ENCODE measurements around the gene TBC1D3C.
"Not testable (repeated sequence)": the region's sequence is repeated elsewhere in the genome, so short reads cannot be mapped to it uniquely, and the experiment has no call there.

TBC1D3C gene

DNA sequence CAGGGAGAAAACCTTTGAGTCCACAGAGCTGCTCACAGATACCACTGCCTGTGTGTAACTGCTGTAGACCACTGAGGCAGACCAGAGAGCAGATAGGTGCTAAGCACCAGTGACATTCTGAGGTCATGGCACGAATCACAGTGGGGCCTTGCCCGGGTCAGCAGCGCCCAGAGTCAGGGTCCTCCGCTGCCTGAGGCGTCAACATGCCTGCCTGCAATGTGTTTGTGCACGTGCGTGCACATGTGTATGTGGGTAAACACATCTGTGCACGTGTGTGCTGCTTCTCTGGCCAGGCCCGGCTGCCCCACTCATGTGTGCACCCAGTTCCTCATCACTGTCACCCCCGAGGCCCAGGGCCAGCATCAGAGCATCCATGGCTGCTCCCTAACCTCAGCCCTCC is at the start of gene TBC1D3C:
TBC1D3C (minus strand) TSS at position 101 of the 400 bp plus-strand sequence. CDS start 1,568 bp downstream, outside the sequence.
- not testable (repeated sequence) for H3K4me2 ChIP-seq, H4K20me1 ChIP-seq, H3K9me3 ChIP-seq, H3K4me3 ChIP-seq, H3K36me3 ChIP-seq, H3K27me3 ChIP-seq, H3K27ac ChIP-seq, H3K9ac ChIP-seq, H3K4me1 ChIP-seq

DNA sequence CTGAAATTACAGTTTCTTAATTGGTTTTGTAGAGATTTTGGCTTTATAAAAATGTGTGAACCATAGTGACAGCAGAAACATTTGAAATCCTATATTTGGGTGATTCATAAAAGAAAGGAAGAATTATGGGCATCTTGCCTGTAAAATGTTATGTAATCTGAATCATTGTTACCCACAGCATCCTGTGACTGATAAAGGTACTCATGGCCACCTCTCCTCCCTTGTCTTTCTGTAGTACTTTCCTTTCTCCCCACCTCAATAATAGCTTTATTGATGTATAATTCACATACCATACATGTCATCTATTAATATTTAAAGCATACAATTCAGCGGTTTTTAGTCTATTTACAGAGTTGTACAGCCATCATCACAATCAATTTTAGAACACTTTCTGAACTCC is 30.8 kb upstream of the TBC1D3C start:
- not testable (repeated sequence) for H3K4me3 ChIP-seq, H4K20me1 ChIP-seq, H3K4me1 ChIP-seq, H3K4me2 ChIP-seq, H3K9ac ChIP-seq, H3K9me3 ChIP-seq, H3K36me3 ChIP-seq, H3K27me3 ChIP-seq, H3K27ac ChIP-seq

DNA sequence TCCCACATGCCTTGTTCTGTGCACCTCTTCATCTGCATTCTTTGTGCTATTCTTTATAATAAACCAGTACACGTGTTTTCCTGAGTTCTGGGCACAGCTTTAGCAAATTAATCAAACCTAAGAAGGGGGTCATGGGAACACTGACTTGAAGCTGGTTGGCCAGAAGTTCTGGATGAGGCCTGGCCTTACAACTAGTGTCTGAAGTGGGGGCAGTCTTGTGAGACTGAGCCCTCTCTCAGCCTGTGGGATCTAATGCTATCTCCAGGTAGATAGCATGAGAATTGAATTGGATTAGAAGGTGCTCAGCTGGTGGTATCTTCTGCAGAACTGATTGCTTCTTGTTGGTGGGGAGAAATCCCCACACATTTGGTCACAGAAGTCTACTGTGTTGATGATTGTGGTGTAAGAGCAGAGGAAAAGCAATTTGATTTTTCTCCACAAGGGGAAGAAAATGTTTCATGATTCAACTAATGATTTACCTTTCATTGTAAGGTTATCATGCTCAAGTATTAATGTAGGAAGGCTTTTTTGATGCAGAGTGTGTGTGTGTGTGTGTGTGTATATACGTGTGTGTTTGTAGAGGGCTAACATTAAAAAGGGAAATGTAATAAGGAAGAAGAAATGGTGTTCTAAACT is 25.7 kb upstream of the TBC1D3C start:
- not testable (repeated sequence) for H3K4me2 ChIP-seq, H3K27ac ChIP-seq, H3K4me1 ChIP-seq, H3K9me3 ChIP-seq, H4K20me1 ChIP-seq, H3K27me3 ChIP-seq, H3K9ac ChIP-seq, H3K36me3 ChIP-seq, H3K4me3 ChIP-seq

DNA sequence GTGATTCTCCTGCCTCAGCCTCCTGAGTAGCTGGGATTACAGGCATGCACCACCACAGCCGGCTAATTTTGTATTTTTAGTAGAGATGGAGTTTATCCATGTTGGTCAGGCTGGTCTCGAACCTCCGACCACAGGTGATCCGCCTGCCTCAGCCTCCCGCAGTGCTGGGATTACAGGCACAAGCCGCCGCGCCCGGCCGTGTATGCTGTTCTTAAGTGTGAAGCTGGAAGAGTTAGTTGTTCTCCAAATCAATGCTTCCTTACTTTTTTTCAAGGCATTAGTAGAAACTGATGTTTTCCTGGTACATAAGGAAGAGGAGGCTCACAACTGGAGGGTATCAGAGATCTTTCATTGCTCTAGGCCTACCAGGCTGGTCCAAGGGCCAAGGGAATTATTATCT is 19.7 kb upstream of the TBC1D3C start:
- not testable (repeated sequence) for H4K20me1 ChIP-seq, H3K27ac ChIP-seq, H3K9ac ChIP-seq, H3K4me3 ChIP-seq, H3K9me3 ChIP-seq, H3K27me3 ChIP-seq, H3K4me2 ChIP-seq, H3K36me3 ChIP-seq, H3K4me1 ChIP-seq

GRCh38 chr17:38087344-38087743 is 18.9 kb upstream of the TBC1D3C start:
- H3K27ac ChIP-seq, H3K4me3 ChIP-seq, H3K9me3 ChIP-seq, H3K4me1 ChIP-seq, H3K4me2 ChIP-seq, H3K36me3 ChIP-seq, H3K9ac ChIP-seq, H4K20me1 ChIP-seq, H3K27me3 ChIP-seq: not testable (repeated sequence)
